Pons (tissue), 1 donor: Measurements from ENCODE around the gene BTBD2.

ENCODE experiments used
- DNase-seq: peaks from one replicate; pipeline ENCODE4 v3.0.0-alpha.2; 2016; ENCODE audit warnings: low spot score

The BTBD2 gene

DNA sequence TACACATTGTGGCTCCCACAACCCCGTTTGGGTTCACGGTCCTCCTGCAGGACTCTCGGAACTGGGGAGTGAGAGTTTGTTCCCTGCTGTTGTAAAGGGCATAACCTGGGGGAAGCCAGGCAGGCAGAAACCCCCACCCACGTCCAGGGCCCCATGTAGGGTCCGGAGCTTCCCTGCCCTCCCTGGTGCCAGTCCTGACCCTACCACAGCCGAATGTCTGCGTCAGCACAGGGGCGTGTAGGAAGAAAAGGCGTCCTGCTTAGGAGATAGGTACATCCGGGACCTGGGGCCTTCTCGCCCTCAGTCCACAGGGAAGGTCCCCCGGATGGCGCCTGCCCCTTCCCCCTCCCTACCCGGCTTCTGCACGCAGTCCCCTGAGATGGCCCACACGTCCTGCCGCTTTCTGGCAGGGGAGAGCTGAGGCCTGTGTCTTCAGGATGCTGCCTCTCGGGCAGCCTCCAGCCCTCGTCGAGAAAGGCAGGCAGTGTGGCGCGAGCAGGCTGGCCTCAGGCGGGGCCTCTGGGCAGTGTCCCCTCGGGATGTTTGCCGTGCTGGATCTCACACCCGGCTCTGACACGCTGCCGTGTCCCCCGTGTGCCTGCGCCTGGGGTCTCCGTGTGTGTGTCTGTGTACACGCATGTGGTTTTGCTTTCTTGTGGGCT is 55.5 kb downstream of the BTBD2 start:
- no peak for DNase-seq

DNA sequence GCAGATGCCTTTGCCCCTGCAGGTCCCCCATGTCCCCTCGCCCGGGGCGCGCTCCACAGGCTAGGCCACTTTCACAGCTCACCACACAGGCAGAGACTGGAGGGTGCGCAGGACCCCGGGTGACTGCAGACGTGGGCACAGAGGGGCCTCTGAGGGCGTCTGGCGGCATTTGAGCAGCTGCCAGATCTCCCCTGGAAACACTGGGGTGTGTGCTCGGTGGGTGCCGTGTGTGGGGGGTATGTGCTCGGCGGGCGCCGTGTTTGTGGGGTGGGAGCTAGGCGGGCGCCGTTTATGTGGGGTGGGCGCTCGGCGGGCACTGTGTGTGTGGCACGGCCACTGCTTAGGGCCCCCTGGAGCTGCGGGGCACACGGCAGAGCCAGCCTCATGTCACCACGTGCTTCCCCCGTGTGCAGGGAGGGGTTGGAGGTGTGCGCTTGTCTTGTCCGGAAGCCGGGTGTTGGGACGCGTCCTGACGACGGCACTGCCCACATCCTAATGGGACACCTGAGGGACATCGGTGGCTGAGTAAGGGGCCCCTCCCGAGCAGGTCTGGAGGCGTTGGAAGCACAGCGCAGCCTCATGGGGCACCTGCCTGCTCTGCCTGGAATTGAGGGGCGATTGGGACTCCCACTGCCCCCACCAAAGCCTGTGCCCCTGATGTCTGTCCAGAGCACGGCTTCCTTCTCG is 57.8 kb downstream of the BTBD2 start:
- DNase-seq: no peak

DNA sequence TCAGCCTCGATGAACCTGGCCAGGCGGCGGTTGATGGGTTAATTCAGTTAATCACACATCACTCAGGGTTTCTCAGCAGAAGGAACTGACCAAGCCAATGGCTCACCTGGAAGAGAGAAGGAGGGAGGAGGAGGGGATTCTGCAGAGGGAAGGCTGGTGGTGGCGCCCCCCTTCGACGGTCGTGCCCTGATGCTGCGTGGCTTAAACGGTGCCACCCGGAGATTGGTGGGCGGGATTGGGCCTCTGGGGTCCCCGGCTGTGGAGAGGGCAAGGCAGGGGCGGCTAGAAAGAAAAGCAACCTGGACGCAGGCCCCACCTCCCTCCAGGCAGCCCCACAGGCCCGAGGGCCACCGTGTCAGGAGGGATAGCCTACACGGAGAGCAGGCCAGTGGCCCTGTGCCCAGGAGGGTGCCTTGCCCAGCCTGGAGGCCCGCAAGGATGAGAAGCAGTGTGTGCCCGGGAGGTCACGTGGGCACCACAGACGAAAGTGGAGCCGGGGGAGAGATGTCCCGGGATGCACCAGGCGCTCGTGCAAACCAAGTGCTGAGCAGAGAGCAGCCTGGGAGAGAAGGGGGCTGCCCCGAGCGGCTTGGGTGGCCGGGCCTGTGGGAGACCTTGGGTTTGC is 58.5 kb downstream of the BTBD2 start:
- DNase-seq: peak; percentile 92

DNA sequence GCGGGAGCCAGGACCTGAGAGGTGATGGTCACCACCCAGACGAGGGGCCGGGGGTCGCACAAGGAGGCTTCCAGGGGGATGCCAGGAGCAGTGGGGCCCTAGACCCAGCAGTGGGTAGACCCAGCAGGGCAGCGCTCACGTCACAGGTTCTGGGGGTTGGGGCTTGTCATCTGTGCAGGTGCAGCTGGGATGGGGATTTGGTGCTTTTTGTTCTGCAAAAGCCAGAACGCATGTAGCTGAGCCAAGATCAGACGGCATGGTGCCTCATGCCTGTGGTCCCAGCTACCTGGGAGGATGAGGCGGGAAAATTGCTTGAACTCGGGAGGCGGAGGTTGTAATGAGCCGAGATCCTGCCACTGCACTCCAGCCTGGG is 59.4 kb downstream of the BTBD2 start:
- DNase-seq: no peak

- DNase-seq: no peak
Observed at GRCh38 chr19:1955171-1956121, 60.1 kb downstream of the BTBD2 start.

GRCh38 chr19:1954532-1954933 is 61.0 kb downstream of the BTBD2 start:
- DNase-seq: no peak

- DNase-seq: no peak
Observed at GRCh38 chr19:1953441-1954094, 61.9 kb downstream of the BTBD2 start.

DNA sequence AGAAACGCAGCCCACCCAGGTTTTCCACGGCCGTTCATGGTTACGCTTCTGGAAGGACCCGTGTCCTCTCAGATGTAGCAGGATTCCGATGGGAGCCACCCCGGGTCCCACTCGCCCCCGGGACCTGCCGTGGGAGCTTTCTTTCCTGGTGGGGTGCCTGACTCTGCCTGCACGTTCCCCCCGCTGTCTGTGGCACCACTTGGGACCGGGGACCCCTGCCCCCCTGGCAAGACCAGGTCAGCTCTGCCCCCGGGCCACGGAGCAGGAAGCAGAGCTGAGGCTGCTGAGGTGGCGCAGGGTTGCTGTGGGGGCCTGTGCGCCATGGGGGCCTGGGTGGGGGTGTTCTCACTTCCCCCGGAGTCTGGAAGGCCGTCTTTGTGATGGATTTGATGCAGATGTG is 62.5 kb downstream of the BTBD2 start:
- DNase-seq: no peak

DNA sequence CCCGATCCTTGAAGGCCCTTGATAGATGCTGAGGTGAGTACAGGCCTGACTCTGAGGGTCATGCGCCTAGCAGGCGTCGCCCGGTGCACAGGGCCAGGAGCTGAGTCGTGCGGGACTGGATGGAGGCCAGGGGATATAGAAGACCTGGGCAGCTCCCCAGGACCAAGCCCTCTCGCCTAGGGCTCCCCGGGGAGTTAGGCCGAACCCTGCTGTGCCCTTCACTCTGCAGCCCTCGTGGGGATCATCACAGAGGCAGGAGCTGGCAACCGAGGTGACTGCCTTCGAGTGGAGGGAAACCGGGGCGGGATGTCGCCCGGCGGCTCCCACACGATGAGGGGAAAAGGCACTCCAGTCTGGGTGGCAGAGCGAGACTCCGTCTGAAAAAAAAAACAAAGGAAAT is 62.9 kb downstream of the BTBD2 start:
- DNase-seq: no peak

DNA sequence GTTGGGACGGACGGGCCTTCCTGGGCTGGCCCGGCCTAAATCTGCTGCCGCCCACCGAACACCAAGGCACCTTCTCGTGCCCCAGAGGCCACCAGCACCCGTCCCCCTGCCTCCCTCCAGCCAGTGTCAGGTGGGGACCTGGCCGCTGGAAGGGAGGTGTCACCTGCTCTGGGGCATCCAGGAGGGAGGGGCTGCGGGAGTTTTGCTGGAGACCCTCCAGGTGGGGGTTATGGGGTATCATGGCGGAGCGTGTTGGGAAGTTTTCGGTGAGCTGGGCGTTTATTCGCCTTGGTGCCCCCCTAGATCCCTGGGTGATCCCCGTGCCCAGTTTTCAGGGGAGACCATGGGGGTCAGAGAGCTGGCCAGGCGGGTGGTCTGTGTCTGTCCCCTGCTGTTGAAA is 64.9 kb downstream of the BTBD2 start:
- DNase-seq: no peak

DNA sequence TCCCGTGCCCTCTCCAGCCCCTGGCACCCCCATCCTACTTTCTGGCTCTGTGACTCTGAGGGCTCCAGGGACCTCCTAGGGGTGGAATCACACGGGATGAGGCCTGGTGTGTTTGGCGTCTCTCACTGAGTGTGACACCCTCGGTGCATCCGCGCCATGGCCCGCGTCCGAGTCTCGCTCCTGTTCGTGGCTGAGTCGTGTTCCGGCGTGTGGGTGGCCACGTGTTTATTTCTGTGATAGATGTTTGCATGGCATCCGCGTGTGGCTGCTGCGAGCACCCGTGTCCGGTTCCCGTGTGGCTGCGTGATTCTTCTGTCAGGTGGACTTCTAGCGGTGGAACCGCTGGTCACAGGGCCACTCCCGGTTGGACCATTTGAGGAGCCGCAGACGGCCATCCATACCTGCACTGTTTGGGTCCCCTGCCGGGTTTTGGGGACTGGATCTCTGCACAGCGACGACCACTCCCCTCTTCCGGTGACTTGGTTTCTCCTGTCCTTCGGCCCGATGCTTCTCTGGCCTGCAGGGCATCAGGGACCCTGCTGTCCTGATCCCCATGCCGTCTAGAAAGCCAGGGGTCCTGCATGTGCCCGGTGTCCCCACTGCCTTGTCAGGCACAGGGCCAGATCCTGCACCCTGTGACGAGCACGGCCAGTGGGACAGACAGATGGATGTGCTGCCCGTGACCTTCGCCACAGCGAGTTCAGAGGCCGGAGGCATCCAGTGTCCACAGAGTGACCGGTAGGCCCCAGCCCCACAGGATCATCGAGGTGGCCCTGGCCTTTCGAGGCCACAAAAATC is 66.0 kb downstream of the BTBD2 start:
- no peak for DNase-seq

GRCh38 chr19:1947651-1948209 is 67.8 kb downstream of the BTBD2 start:
- no peak for DNase-seq

DNA sequence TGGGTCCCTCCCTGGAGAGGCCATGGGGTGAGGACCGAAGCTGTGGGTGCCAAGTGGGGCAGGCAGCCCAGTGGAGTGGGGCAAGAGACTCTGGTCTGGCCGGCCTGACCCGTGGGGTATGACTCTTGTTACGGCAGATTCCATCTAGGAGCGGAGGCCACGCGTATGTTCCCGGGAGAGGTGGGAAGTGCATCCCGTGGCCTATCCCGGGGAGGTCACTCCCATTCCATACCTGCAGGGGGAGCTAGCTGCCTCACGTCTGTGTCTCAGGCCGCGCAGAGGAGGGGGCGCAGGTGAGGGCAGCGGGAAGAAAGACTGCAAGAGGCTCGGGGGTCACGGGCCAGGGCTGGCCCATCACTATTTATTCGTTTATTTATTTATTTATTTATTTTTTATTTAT is 69.6 kb downstream of the BTBD2 start:
- no peak for DNase-seq

GRCh38 chr19:1944916-1945561 is 70.5 kb downstream of the BTBD2 start:
- no peak for DNase-seq

DNA sequence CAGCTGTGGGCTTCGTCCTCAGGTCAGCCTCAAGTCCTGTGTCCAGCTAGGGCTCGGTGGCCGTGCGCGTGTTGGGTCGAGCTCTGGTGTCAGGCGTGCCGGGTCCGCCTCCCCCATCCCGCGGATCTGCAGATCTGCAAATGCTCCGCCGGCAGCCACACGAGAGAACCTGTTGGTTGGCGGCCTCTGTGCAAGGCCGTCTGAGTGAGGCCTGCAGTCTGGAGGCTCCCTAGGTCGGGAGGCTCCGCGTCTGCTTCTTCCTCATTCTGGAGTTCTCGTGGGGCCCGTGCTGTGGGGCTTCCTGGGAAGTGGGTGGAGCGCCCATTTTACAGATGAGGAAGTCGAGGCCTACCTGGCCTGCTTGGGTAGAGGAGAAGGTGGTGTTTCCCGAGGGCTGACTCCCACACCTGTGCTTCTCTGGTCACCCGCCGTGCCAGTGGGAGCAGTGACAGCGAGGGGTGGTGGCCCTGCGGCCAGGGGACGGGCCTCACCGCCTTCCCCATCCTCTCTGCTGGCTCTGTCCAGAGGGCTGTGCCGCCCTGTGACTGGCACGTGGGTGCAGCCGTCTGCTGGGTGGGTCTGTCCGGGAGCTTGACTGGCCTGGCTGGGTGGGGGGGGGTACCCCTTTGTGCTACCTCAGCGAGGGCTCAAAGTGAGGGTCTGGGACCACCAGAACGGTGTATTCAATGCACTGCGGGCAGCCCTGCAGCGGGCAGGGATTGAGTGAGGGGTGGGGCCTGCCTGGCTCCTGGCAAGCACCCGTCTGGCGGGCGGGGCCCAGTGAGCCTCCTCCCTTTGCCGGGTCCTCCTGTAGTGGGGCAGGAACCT is 71.2 kb downstream of the BTBD2 start:
- no peak for DNase-seq

DNA sequence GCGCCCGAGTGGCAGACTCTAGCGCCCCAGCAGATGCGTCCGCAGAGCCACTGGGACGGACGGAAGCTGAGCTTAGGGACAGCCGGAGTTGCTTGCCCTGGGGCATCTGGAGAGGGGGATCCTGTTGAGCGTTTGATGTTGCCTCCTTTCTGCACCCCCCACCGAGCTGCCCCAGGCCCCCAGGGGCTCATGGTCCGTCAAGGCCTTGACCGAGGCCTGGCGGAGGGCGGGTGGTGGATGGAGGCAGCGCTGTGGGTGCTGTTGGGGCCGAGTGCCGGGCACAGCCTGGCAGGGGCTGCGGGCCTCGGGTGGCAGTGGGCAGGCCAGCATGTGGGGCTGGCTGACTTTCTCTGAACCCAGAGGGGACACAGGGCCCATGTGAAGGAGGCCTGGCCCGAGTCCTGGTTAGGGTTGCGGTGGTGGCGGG is 71.8 kb downstream of the BTBD2 start:
- DNase-seq: no peak

DNA sequence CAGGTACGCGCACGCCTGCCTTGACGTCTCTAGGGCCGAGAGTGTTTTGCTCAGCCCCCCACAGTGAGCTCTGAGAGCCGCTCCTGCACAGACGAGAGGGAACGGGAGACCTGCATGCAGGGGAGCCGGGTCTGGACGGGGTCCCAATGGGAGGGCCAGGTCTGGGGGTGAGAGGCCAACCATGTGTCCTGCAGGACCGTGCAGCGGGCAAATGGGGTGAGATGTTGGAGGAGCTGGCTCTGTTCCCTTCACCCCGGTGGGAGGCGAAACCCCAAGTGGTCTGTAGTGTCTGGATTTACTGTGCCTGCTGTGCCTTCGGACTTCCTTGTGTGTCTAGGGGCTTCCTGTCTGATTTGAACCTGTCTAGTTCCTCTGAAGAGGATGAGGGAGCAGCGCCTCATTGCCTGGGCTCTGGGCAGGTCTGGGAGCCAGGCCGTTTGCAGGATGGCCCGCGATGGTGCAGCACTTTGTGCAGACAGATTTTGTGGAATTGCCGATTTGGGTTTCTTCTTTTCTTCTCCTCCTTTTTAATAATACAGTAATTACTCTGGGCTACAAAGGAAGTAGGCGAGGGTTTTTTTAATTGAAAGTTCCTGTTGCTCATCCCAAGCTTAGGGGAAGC is 72.5 kb downstream of the BTBD2 start:
- no peak for DNase-seq

GRCh38 chr19:1942078-1942933 is 73.2 kb downstream of the BTBD2 start:
- peak; percentile 51 for DNase-seq
